ENCODE results near the gene RPUSD3. TPM values are rescaled to one million over a fixed set of nuclear protein-coding genes. Genes with fewer than 3 reads are reported as not detected.
"Not testable (repeated sequence)": the region's sequence is repeated elsewhere in the genome, so short reads cannot be mapped to it uniquely, and the experiment has no call there.

The RPUSD3 gene
- total RNA-seq, 4 donors from 2014 or later = 34.1 to 78.0 (median 43.9) TPM

DNA sequence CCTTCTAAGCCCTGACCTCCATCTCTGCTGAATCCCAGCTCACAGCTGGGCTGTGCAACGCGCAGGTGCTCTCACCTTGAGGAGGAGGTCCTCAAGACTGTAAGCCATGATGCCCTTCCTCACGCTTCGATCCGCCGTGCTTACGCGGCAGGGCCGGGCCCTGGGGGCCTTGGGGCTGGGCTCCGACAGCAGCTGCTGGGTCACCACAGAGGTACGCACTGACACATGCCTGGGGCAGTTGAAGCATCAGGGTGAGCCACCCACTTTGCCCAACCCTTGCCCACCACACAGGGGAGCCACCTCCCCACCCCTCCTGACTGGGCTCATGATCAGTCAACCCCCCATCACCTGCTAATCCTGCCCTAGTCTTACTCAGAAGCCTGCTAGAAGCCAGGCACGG, 33.2 kb upstream of the RPUSD3 start:
- no peak overlapping the region for H3K4me3 ChIP-seq
- no peaks in the 10 kb centered on the region for H3K36me3 ChIP-seq
- H3K27me3 ChIP-seq = no peaks in the 10 kb centered on the region
- 87% methylated on average over 8 of the region's 12 CpGs; no CpG with 5 or more reads in 1 of the 2 donors for WGBS, 2 donors (ENCODE audit: low coverage in 1 of 2)
- DNase-seq = no peak
- peaks cover 0 to 5% (median 0%) of the 10 kb centered on the region in 4 donors for H3K4me1 ChIP-seq
- in situ Hi-C loops (cut with MboI; ENCODE audit: low pct_ligation_motif_present in 1 of 4, low pct_unique_long_range_greater_than_20kb in 1 of 4, low sequenced_read_pairs in 3 of 4) (no loop called here), intact Hi-C loops (cut with DNase I; ENCODE audit: low total_unique reads) (no loop called here)
- H3K9me3 ChIP-seq = no peaks in the 10 kb centered on the region
- TF ChIP-seq EP300 (IDR thresholded peaks at IDR 0.05; ENCODE audit: low read depth) (no peak), POLR2AphosphoS5 (IDR thresholded peaks at IDR 0.05) (no peak), POLR2A (IDR thresholded peaks at IDR 0.05) (no peak), CTCF (IDR thresholded peaks at IDR 0.05) (no peak)
- H3K27ac ChIP-seq = no peak overlapping the region

- in situ Hi-C loops (cut with MboI; ENCODE audit: low pct_ligation_motif_present in 1 of 4, low pct_unique_long_range_greater_than_20kb in 1 of 4, low sequenced_read_pairs in 3 of 4) = not testable (repeated sequence)
These were observed 32.4 kb upstream of the RPUSD3 start for GRCh38 chr3:9876255-9876654.

GRCh38 chr3:9875448-9875847, 31.6 kb upstream of the RPUSD3 start:
- TF ChIP-seq CTCF (IDR thresholded peaks at IDR 0.05) (no peak), POLR2AphosphoS5 (IDR thresholded peaks at IDR 0.05) (no peak), POLR2A (IDR thresholded peaks at IDR 0.05) (no peak), EP300 (IDR thresholded peaks at IDR 0.05; ENCODE audit: low read depth) (no peak)
- no peak for DNase-seq
- Histone ChIP-seq H3K9me3 (no peaks in the 10 kb centered on the region), H3K4me1 (peaks cover 0 to 5% (median 0%) of the 10 kb centered on the region in 4 donors), H3K27ac (no peak overlapping the region), H3K36me3 (no peaks in the 10 kb centered on the region), H3K4me3 (no peak overlapping the region), H3K27me3 (no peaks in the 10 kb centered on the region)
- intact Hi-C loops (cut with DNase I; ENCODE audit: low total_unique reads) (no loop called here), in situ Hi-C loops (cut with MboI; ENCODE audit: low pct_ligation_motif_present in 1 of 4, low pct_unique_long_range_greater_than_20kb in 1 of 4, low sequenced_read_pairs in 3 of 4) (no loop called here)

More at GRCh38 chr3:9876255-9876654, 32.4 kb upstream of the RPUSD3 start:
- H3K27ac ChIP-seq; H3K4me1 ChIP-seq; DNase-seq; H3K27me3 ChIP-seq; H3K4me3 ChIP-seq; intact Hi-C loops (cut with DNase I; ENCODE audit: low total_unique reads); H3K36me3 ChIP-seq; H3K9me3 ChIP-seq: not testable (repeated sequence)
- WGBS, 2 donors (ENCODE audit: low coverage in 1 of 2) = 71 to 81% methylated on average over 1 to 3 of the region's 4 CpGs

- DNase-seq; H3K9me3 ChIP-seq; intact Hi-C loops (cut with DNase I; ENCODE audit: low total_unique reads); in situ Hi-C loops (cut with MboI; ENCODE audit: low pct_ligation_motif_present in 1 of 4, low pct_unique_long_range_greater_than_20kb in 1 of 4, low sequenced_read_pairs in 3 of 4); H3K27ac ChIP-seq; H3K27me3 ChIP-seq; H3K4me3 ChIP-seq; H3K4me1 ChIP-seq; H3K36me3 ChIP-seq: not testable (repeated sequence)
- WGBS, 2 donors (ENCODE audit: low coverage in 1 of 2) = 93 to 97% methylated on average over 3 to 5 of the region's 5 CpGs
These were observed 28.3 kb upstream of the RPUSD3 start for GRCh38 chr3:9872067-9872466.

GRCh38 chr3:9870978-9871377, 27.2 kb upstream of the RPUSD3 start:
- DNase-seq = no peak
- TF ChIP-seq POLR2AphosphoS5 (IDR thresholded peaks at IDR 0.05) = no peak
- no peak for TF ChIP-seq EP300 (IDR thresholded peaks at IDR 0.05; ENCODE audit: low read depth)
- H3K4me3 ChIP-seq = no peak overlapping the region
- no peaks in the 10 kb centered on the region for H3K27me3 ChIP-seq
- in situ Hi-C loops (cut with MboI; ENCODE audit: low pct_ligation_motif_present in 1 of 4, low pct_unique_long_range_greater_than_20kb in 1 of 4, low sequenced_read_pairs in 3 of 4) = no loop called here
- WGBS, 2 donors (ENCODE audit: low coverage in 1 of 2) = 38 to 90% methylated on average over 1 of the region's 1 CpG
- H3K9me3 ChIP-seq = no peaks in the 10 kb centered on the region
- no peaks in the 10 kb centered on the region for H3K4me1 ChIP-seq
- no peaks in the 10 kb centered on the region for H3K36me3 ChIP-seq
- intact Hi-C loops (cut with DNase I; ENCODE audit: low total_unique reads) = no loop called here
- H3K27ac ChIP-seq = no peak overlapping the region

GRCh38 chr3:9869955-9870354, 26.1 kb upstream of the RPUSD3 start:
- in situ Hi-C loops (cut with MboI; ENCODE audit: low pct_ligation_motif_present in 1 of 4, low pct_unique_long_range_greater_than_20kb in 1 of 4, low sequenced_read_pairs in 3 of 4) = no loop called here
- 72% methylated on average over 5 of the region's 5 CpGs; no CpG with 5 or more reads in 1 of the 2 donors for WGBS, 2 donors (ENCODE audit: low coverage in 1 of 2)
- H3K27ac ChIP-seq = no peak overlapping the region
- H3K9me3 ChIP-seq = no peaks in the 10 kb centered on the region
- TF ChIP-seq POLR2A (IDR thresholded peaks at IDR 0.05) (no peak), POLR2AphosphoS5 (IDR thresholded peaks at IDR 0.05) (no peak), CTCF (IDR thresholded peaks at IDR 0.05) (no peak), EP300 (IDR thresholded peaks at IDR 0.05; ENCODE audit: low read depth) (no peak)
- DNase-seq = no peak
- H3K4me3 ChIP-seq = no peak overlapping the region
- H3K4me1 ChIP-seq = peaks cover 0 to 5% (median 0%) of the 10 kb centered on the region in 4 donors
- intact Hi-C loops (cut with DNase I; ENCODE audit: low total_unique reads) = no loop called here
- H3K36me3 ChIP-seq = no peaks in the 10 kb centered on the region
- H3K27me3 ChIP-seq = no peaks in the 10 kb centered on the region

Measured in transverse colon (tissue), 4 donors.